Uterus (tissue), 2 donors: ENCODE results near the gene MDM4.

Experiments
- CTCF ChIP-seq, 4 experiments: fragments of 200-600 bp in 2 of 4; fragments of 450-650 bp in 2 of 4; sonication (generic) in 2 of 4; IDR thresholded peaks; one replicate each; pipeline ENCODE4 v1.5.1; 2016 to 2019; ENCODE audit warnings: antibody characterized with exemption in 4 of 4, mild to moderate bottlenecking in 2 of 4, moderate library complexity in 1 of 4
- POLR2A ChIP-seq, 2 donors: fragments of 450-650 bp; IDR thresholded peaks; one replicate each; pipeline ENCODE4 v1.6.1; 2016; ENCODE audit warnings: antibody characterized with exemption in 2 of 2, mild to moderate bottlenecking in 1 of 2, moderate library complexity in 1 of 2

DNA sequence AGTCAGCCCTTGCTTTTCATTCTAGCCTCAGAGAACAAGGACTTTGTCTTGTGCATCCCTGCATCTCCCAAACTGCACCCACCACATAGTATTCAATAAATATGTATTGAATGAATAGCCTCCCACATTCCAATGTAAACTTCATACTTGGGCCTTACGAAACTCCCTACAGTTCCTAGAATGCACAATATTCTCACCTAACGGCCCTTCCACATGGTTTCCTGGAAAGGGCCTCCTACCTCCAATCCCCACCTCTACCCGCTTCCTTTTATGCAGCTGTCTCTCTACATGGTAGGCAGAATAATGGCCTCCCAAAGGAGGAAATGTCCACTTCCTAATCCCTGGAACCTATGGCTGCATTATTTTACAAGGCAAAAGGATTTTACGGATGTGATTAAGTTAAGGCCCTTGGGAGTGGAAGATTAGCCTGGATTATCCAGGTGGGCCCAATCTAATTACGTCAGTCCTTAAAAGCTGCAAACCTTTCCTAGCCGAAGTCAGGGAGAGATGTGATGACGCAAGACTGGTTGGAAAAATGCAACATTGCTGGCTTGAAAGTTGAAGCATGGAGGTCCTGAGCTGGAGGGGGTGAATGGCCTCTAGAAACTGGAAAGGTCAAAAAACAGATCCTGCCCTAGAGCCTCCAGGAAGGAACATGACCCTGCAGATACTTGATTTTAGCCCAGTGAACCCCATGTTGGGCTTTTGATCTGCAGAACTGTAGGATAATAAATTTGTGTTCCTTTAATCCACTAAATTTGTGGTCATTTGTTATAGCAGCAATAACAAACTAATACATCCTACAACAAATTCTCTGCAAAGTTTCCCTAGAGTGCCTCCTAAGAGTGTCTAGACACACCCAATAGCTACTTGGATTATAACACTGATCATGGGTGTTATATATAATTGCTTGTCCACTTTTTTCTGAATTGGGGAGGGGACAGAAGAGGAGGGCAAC lies 16.4 kb upstream of the MDM4 start:
- TF ChIP-seq CTCF (IDR thresholded peaks at IDR 0.05) (no peak), POLR2A (IDR thresholded peaks at IDR 0.05) (no peak)
